Endothelial cell of umbilical vein (primary cell): ENCODE results near the gene ZNF595. TPM values are rescaled to one million over a fixed set of nuclear protein-coding genes. Genes with fewer than 3 reads are reported as not detected.
"Not testable (repeated sequence)": the region's sequence is repeated elsewhere in the genome, so short reads cannot be mapped to it uniquely, and the experiment has no call there.

ENCODE experiments used
- BruUV-seq: library from RNA; stranded (reverse); fragments of 400-500 nt; replicated peaks from 2 replicates; lab custom pipeline; 2021; lab: Mats Ljungman, UMichigan
- CTCF ChIA-PET: fragments of 300-600, 350-600 bp; sonication (Branson Sonifier 250); formaldehyde crosslinking; loops from one replicate; lab custom pipeline; 2021; ENCODE audit warnings: antibody characterized with exemption, inconsistent platforms; lab: Charles Lee
- POLR2A ChIA-PET: fragments of 300-600, 350-600 bp; sonication (Branson Sonifier 250); formaldehyde crosslinking; loops from one replicate; lab custom pipeline; 2021; ENCODE audit warnings: antibody characterized with exemption, inconsistent platforms; lab: Charles Lee
- DNase-seq: peaks from one replicate; pipeline ENCODE4 v3.0.0-alpha.2; 2011; ENCODE audit warnings: low read depth, low spot score
- FAIRE-seq: peaks from 2 replicates; lab custom pipeline; 2011; peaks lifted over from hg19 to GRCh38; lab: Jason Lieb, UNC
- H2AFZ ChIP-seq: 2 replicates; pipeline ENCODE4 v1.6.0; 2012; ENCODE audit warnings: low read depth, low read length, control low read depth, inconsistent platforms
- H3K27ac ChIP-seq: 2 replicates; pipeline ENCODE4 v1.5.1; 2011; ENCODE audit warnings: low read depth, mild to moderate bottlenecking, control low read depth, low read length, moderate library complexity; ENCODE audit not compliant: insufficient read depth
- H3K27me3 ChIP-seq, 2 experiments: 2 replicates each; pipeline versions ENCODE4 v1.6.0 to v1.6.1; 2011; ENCODE audit warnings: low read length in 2 of 2, mixed read lengths in 1 of 2; ENCODE audit not compliant: control insufficient read depth in 2 of 2, insufficient read depth in 2 of 2
- H3K36me3 ChIP-seq, 2 experiments: 2 replicates in 1 of 2; 3 replicates in 1 of 2; pipeline ENCODE4 v1.5.1; 2011; ENCODE audit warnings: low read length in 2 of 2, mild to moderate bottlenecking in 1 of 2, moderate library complexity in 1 of 2; ENCODE audit not compliant: control insufficient read depth in 2 of 2, insufficient read depth in 2 of 2; ENCODE audit errors: extremely low read depth in 1 of 2
- H3K4me1 ChIP-seq: 3 replicates; pipeline ENCODE4 v1.5.1; 2011; ENCODE audit warnings: mild to moderate bottlenecking, low read length; ENCODE audit not compliant: control insufficient read depth, insufficient read depth; ENCODE audit errors: extremely low read depth
- H3K4me2 ChIP-seq: 2 replicates; pipeline ENCODE4 v1.6.1; 2011; ENCODE audit warnings: low read length, control low read depth, mixed read lengths; ENCODE audit not compliant: insufficient read depth
- H3K4me3 ChIP-seq, 3 experiments: fragments of 200-600 bp in 1 of 3; sonication (generic), shearing (Covaris generic) in 1 of 3; replicated peaks in 1 of 3; 2 replicates each; pipeline ENCODE4 v1.5.1; 2011 to 2016; ENCODE audit warnings: control low read depth in 3 of 3, low read length in 3 of 3, mild to moderate bottlenecking in 2 of 3, inconsistent platforms in 1 of 3, low read depth in 1 of 3, moderate library complexity in 1 of 3; ENCODE audit not compliant: insufficient read depth in 1 of 3
- H3K79me2 ChIP-seq: 2 replicates; pipeline ENCODE4 v1.6.0; 2012; ENCODE audit warnings: low read length, inconsistent platforms; ENCODE audit not compliant: control insufficient read depth, insufficient read depth
- H3K9ac ChIP-seq: replicated peaks from 2 replicates; pipeline ENCODE3; 2011; ENCODE audit warnings: low read length, control low read depth; ENCODE audit not compliant: insufficient read depth; ENCODE audit errors: extremely low read depth
- H3K9me1 ChIP-seq: replicated peaks from 3 replicates; pipeline ENCODE4 v1.6.0; 2011; ENCODE audit warnings: mild to moderate bottlenecking, low read length; ENCODE audit not compliant: control insufficient read depth, insufficient read depth; ENCODE audit errors: extremely low read depth
- H3K9me3 ChIP-seq: replicated peaks from 2 replicates; pipeline ENCODE4 v1.5.1; 2012; ENCODE audit warnings: low read length, inconsistent platforms; ENCODE audit not compliant: control insufficient read depth, insufficient read depth
- H4K20me1 ChIP-seq: replicated peaks from 2 replicates; pipeline ENCODE3; 2011; ENCODE audit warnings: mild to moderate bottlenecking, low read length; ENCODE audit not compliant: control insufficient read depth, insufficient read depth; ENCODE audit errors: extremely low read depth
- dilution Hi-C: fragments of 300-500 bp; cut with MboI; formaldehyde crosslinking; loops from one replicate; pipeline ENCODE4 v1.15.0; 2019; ENCODE audit warnings: low sequenced_read_pairs; ENCODE audit not compliant: extremely low pct_ligation_motif_present
- intact Hi-C: fragments of 100-400 bp; cut with micrococcal nuclease; formaldehyde crosslinking; loops from one replicate; pipeline ENCODE4 v1.10.0; 2022
- polyA plus RNA-seq, 4 experiments: library from polyadenylated mRNA; depleted of rRNA in 3 of 4; stranded (reverse) in 3 of 4; unstranded in 1 of 4; fragments of >200 nt; gene quantifications; 2 replicates each; pipeline versions ENCODE4 v1.2.1 to v1.2.3, GENCODE V29; 2011 to 2012; ENCODE audit warnings: missing spikeins in 1 of 4
- total RNA-seq: library from RNA; stranded (reverse); gene quantifications from 2 replicates; pipeline ENCODE4 v1.2.3, GENCODE V29; 2021

Gene ZNF595
- total and polyA plus RNA-seq, 2 donors (not counting 3 experiments of a cell fraction or from before 2014, with no cell fraction given): 1.8 to 11.1 TPM

- H3K79me2 ChIP-seq, FAIRE-seq, POLR2A ChIA-PET, H3K9ac ChIP-seq, H3K4me1 ChIP-seq, H3K27ac ChIP-seq, H3K4me2 ChIP-seq, BruUV-seq, H4K20me1 ChIP-seq, H3K9me1 ChIP-seq, H3K36me3 ChIP-seq, CTCF ChIA-PET, dilution Hi-C loops, H3K4me3 ChIP-seq, H2AFZ ChIP-seq, H3K9me3 ChIP-seq, DNase-seq, intact Hi-C loops, H3K27me3 ChIP-seq: not testable (repeated sequence)
Observed at GRCh38 chr4:33314-33713, 19.8 kb upstream of the ZNF595 start.

GRCh38 chr4:36559-37415 lies 16.3 kb upstream of the ZNF595 start:
- H3K9ac ChIP-seq, POLR2A ChIA-PET, DNase-seq, H3K4me1 ChIP-seq, H3K4me2 ChIP-seq, H3K9me1 ChIP-seq, H3K27me3 ChIP-seq, H3K4me3 ChIP-seq, H4K20me1 ChIP-seq, intact Hi-C loops, H2AFZ ChIP-seq, BruUV-seq, H3K27ac ChIP-seq, FAIRE-seq, dilution Hi-C loops, H3K36me3 ChIP-seq, H3K79me2 ChIP-seq, H3K9me3 ChIP-seq: not testable (repeated sequence)
- CTCF ChIA-PET: interaction anchor here (1.0 kb wide), 1 partner anchor 10 kb away, joined by 3 read pairs; no protein-coding TSS in a partner anchor

GRCh38 chr4:38202-38601 lies 14.9 kb upstream of the ZNF595 start:
- H3K79me2 ChIP-seq, POLR2A ChIA-PET, H3K9me3 ChIP-seq, BruUV-seq, H3K27ac ChIP-seq, H3K27me3 ChIP-seq, H3K4me3 ChIP-seq, intact Hi-C loops, FAIRE-seq, H4K20me1 ChIP-seq, H3K36me3 ChIP-seq, H3K4me2 ChIP-seq, H2AFZ ChIP-seq, H3K4me1 ChIP-seq, DNase-seq, H3K9ac ChIP-seq, H3K9me1 ChIP-seq, dilution Hi-C loops, CTCF ChIA-PET: not testable (repeated sequence)

- CTCF ChIA-PET: not testable (repeated sequence)
Observed at GRCh38 chr4:43375-43774, 9.7 kb upstream of the ZNF595 start.

More at GRCh38 chr4:43375-43774, 9.7 kb upstream of the ZNF595 start:
- H4K20me1 ChIP-seq, dilution Hi-C loops, H3K36me3 ChIP-seq, H3K9me3 ChIP-seq, H3K9ac ChIP-seq, intact Hi-C loops, H3K4me2 ChIP-seq, H2AFZ ChIP-seq, DNase-seq, FAIRE-seq, H3K4me3 ChIP-seq, POLR2A ChIA-PET, H3K27ac ChIP-seq, H3K27me3 ChIP-seq, H3K79me2 ChIP-seq, H3K4me1 ChIP-seq, BruUV-seq, H3K9me1 ChIP-seq: not testable (repeated sequence)
